ENCODE results near the gene ATP8B3. TPM values are rescaled to one million over a fixed set of nuclear protein-coding genes. Genes with fewer than 3 reads are reported as not detected.

The ATP8B3 gene
- total and polyA plus RNA-seq, 8 donors: 0.15 to 1.4 (median 0.80) TPM; not detected in 4

GRCh38 chr19:1752009-1752756 lies 59.9 kb downstream of the ATP8B3 start:
- intact Hi-C loops (cut with DNase I; ENCODE audit: low total_unique reads): no loop called here
- H3K27me3 ChIP-seq: peaks cover 66 to 97% (median 89%) of the 10 kb centered on the region in 3 donors
- DNase-seq: no peak
- H3K36me3 ChIP-seq: no peaks in the 10 kb centered on the region
- no peak overlapping the region for H3K27ac ChIP-seq
- TF ChIP-seq CTCF (IDR thresholded peaks at IDR 0.05) (no peak), EP300 (IDR thresholded peaks at IDR 0.05) (no peak), POLR2A (IDR thresholded peaks at IDR 0.05) (no peak), POLR2AphosphoS5 (IDR thresholded peaks at IDR 0.05) (no peak)
- no peaks in the 10 kb centered on the region for H3K9me3 ChIP-seq
- WGBS, 5 donors: 3 to 24% (median 9%) methylated on average over 12 to 16 of the region's 16 CpGs
- peaks cover 26 to 65% (median 59%) of the 10 kb centered on the region in 4 donors for H3K4me1 ChIP-seq
- H3K4me3 ChIP-seq: no peak overlapping the region

DNA sequence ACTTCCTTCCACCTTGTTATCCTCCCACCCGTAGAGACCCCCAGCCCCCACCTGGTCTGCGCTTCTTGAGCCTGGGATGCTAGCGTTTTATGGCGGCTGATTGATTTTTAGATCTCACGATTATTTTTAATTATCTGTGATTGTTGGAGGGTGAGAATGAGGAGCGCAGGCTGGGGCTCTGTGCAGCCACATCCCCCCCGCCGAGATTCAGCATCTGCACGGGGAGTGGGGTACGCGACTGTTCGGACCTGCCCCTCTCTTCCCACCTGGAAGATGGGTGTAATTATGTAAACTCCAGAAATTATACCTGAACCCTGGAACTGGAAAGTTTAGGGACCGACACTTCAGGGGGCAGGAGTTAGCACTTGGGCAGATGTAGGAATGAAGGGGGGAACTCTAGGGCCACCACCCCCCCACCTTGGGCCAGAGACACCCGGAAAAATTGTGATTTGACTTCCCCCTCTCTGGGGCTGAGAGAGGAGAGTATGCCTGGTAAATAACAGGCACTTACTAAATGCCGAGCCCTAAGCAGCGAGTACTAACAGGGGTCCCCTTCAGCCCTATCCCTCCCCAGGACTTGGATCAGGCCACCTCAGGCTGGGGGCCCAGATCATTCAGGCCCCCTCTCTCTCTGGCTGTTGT lies 60.6 kb downstream of the ATP8B3 start:
- H3K36me3 ChIP-seq: no peaks in the 10 kb centered on the region
- no peak for DNase-seq
- H3K4me1 ChIP-seq: peaks cover 32 to 68% (median 58%) of the 10 kb centered on the region in 4 donors
- H3K27ac ChIP-seq: no peak overlapping the region
- no peak overlapping the region for H3K4me3 ChIP-seq
- intact Hi-C loops (cut with DNase I; ENCODE audit: low total_unique reads): no loop called here
- 13 to 30% (median 18%) methylated on average over 15 to 16 of the region's 16 CpGs for WGBS, 5 donors
- TF ChIP-seq EP300 (IDR thresholded peaks at IDR 0.05) (no peak), POLR2A (IDR thresholded peaks at IDR 0.05) (no peak), POLR2AphosphoS5 (IDR thresholded peaks at IDR 0.05) (no peak), CTCF (IDR thresholded peaks at IDR 0.05) (no peak)
- peaks cover 61 to 97% (median 89%) of the 10 kb centered on the region in 3 donors for H3K27me3 ChIP-seq
- no peaks in the 10 kb centered on the region for H3K9me3 ChIP-seq

DNA sequence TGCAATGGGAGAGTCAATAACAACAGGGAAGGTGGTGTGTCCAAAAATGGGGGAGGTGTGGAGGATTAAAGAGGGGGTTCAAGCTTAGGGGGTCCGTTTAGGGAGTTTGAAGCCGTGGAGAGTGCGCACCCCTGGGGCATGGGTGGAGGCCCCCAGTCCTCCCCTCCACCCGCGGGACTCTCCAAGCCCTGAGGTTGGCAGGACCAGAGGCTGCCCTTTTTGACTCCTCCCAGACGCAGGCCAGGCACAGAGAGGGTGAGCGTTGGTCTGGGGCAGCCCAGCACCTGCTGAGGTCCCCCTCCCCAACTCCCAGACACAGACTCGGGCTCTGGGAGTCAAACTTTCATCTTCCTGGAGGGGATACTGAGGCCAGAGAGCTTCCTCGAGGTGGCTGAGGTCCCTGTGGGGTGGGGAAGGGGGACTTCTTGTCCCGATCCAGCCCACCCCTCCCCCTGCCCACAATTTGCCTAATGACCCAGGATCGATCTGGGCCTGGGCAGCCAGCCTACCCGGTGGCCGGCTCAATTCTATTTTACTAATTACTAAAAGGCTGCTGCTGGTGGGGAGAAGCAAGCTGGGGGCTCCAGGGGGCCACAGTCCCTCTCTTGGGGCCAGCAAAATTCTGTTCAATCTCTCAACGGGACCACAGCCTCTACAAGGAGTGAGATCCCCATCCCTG lies 61.6 kb downstream of the ATP8B3 start:
- Histone ChIP-seq H3K9me3 (no peaks in the 10 kb centered on the region), H3K36me3 (no peaks in the 10 kb centered on the region), H3K4me1 (peaks cover 36 to 65% (median 50%) of the 10 kb centered on the region in 4 donors), H3K27ac (no peak overlapping the region), H3K27me3 (peaks cover 58 to 97% (median 88%) of the 10 kb centered on the region in 3 donors), H3K4me3 (peak overlapping the region in 2 of 4 donors; percentile 32 to 42)
- WGBS, 5 donors: 2 to 14% (median 8%) methylated on average over 10 to 14 of the region's 14 CpGs
- no peak for DNase-seq
- TF ChIP-seq EP300 (IDR thresholded peaks at IDR 0.05) (no peak), POLR2A (IDR thresholded peaks at IDR 0.05) (no peak), POLR2AphosphoS5 (IDR thresholded peaks at IDR 0.05) (no peak), CTCF (IDR thresholded peaks at IDR 0.05) (no peak)
- intact Hi-C loops (cut with DNase I; ENCODE audit: low total_unique reads): no loop called here
